CD14-positive monocyte (primary cell): ENCODE measurements around the gene PRRC2B. TPM values are rescaled to one million over a fixed set of nuclear protein-coding genes. Genes with fewer than 3 reads are reported as not detected.
"Not testable (repeated sequence)": the region's sequence is repeated elsewhere in the genome, so short reads cannot be mapped to it uniquely, and the experiment has no call there.

Source experiments
- DNase-seq, 3 donors: peaks; one replicate each; pipeline ENCODE4 v3.0.0-alpha.2; 2011 to 2022
- H2AFZ ChIP-seq: 2 replicates; pipeline ENCODE4 v1.6.0; 2012; ENCODE audit warnings: mild to moderate bottlenecking, low read depth, low read length, inconsistent platforms; ENCODE audit not compliant: insufficient read depth, poor library complexity, severe bottlenecking
- H3K27ac ChIP-seq, 2 donors: 1 replicate in 1 of 2; 2 replicates in 1 of 2; pipeline ENCODE4 v1.5.1; 2012 to 2013; ENCODE audit warnings: low read length in 2 of 2, control low read depth in 1 of 2, inconsistent platforms in 1 of 2, low read depth in 1 of 2, mild to moderate bottlenecking in 1 of 2
- H3K27me3 ChIP-seq, 2 donors: one replicate each; pipeline versions ENCODE4 v1.6.0 to v1.6.1; 2011 to 2013; ENCODE audit warnings: low read length in 2 of 2; ENCODE audit not compliant: control insufficient read depth in 2 of 2, insufficient read depth in 2 of 2
- H3K36me3 ChIP-seq, 2 donors: replicated peaks in 1 of 2; 1 replicate in 1 of 2; 2 replicates in 1 of 2; pipeline versions ENCODE4 v1.5.1 to v1.6.1; 2012 to 2013; ENCODE audit warnings: low read length in 2 of 2, control low read depth in 1 of 2, inconsistent platforms in 1 of 2, mild to moderate bottlenecking in 1 of 2; ENCODE audit not compliant: insufficient read depth in 2 of 2, control insufficient read depth in 1 of 2
- H3K4me1 ChIP-seq, 2 donors: 1 replicate in 1 of 2; 2 replicates in 1 of 2; pipeline versions ENCODE4 v1.5.1 to v1.6.1; 2012 to 2013; ENCODE audit warnings: low read length in 2 of 2, control low read depth in 1 of 2, inconsistent platforms in 1 of 2, mild to moderate bottlenecking in 1 of 2, moderate library complexity in 1 of 2; ENCODE audit not compliant: insufficient read depth in 2 of 2, control insufficient read depth in 1 of 2
- H3K4me2 ChIP-seq: replicated peaks from 2 replicates; pipeline ENCODE3; 2012; ENCODE audit warnings: low read length, moderate library complexity, mild to moderate bottlenecking; ENCODE audit not compliant: poor library complexity, severe bottlenecking; ENCODE audit errors: extremely low read depth
- H3K4me3 ChIP-seq, 3 experiments: fragments of 200-600 bp in 1 of 3; sonication (generic) in 1 of 3; replicated peaks in 1 of 3; 1 replicate in 2 of 3; 2 replicates in 1 of 3; pipeline ENCODE4 v1.5.1; 2011 to 2013; ENCODE audit warnings: low read length in 3 of 3, mild to moderate bottlenecking in 3 of 3, control low read depth in 2 of 3, low read depth in 2 of 3, inconsistent platforms in 1 of 3, moderate library complexity in 1 of 3
- H3K79me2 ChIP-seq: 2 replicates; pipeline ENCODE4 v1.6.0; 2012; ENCODE audit warnings: mild to moderate bottlenecking, control low read depth, inconsistent platforms, low read length, moderate library complexity; ENCODE audit not compliant: insufficient read depth
- H3K9ac ChIP-seq: 2 replicates; pipeline ENCODE4 v1.6.0; 2017; ENCODE audit warnings: low read length, mild to moderate bottlenecking; ENCODE audit not compliant: insufficient read depth, poor library complexity, severe bottlenecking
- H3K9me3 ChIP-seq, 2 donors: replicated peaks in 1 of 2; 1 replicate in 1 of 2; 2 replicates in 1 of 2; pipeline versions ENCODE4 v1.5.1 to v1.6.1; 2012 to 2013; ENCODE audit warnings: low read length in 2 of 2, control low read depth in 1 of 2; ENCODE audit not compliant: control insufficient read depth in 1 of 2, insufficient read depth in 1 of 2
- H4K20me1 ChIP-seq: 2 replicates; pipeline ENCODE4 v1.6.0; 2012; ENCODE audit warnings: mild to moderate bottlenecking, low read length, control low read depth, moderate library complexity; ENCODE audit not compliant: insufficient read depth
- H3K27ac Mint-ChIP-seq, 7 donors: one replicate each; pipeline ENCODE4 v1.8.0; 2020; ENCODE audit warnings: mild to moderate bottlenecking in 7 of 7, mixed read lengths in 7 of 7, moderate library complexity in 6 of 7, inconsistent platforms in 2 of 7
- H3K27me3 Mint-ChIP-seq, 3 donors: one replicate each; pipeline ENCODE4 v1.8.0; 2021 to 2022; ENCODE audit warnings: low read depth in 3 of 3, mild to moderate bottlenecking in 3 of 3, mixed read lengths in 3 of 3, moderate library complexity in 3 of 3, inconsistent platforms in 1 of 3
- H3K36me3 Mint-ChIP-seq, 2 donors: one replicate each; pipeline ENCODE4 v1.8.0; 2020; ENCODE audit warnings: mixed read lengths in 2 of 2, inconsistent platforms in 1 of 2, mild to moderate bottlenecking in 1 of 2
- H3K4me1 Mint-ChIP-seq: one replicate; pipeline ENCODE4 v1.8.0; 2020; ENCODE audit warnings: mild to moderate bottlenecking, mixed read lengths
- H3K4me3 Mint-ChIP-seq, 2 donors: one replicate each; pipeline ENCODE4 v1.8.0; 2020; ENCODE audit warnings: mild to moderate bottlenecking in 2 of 2, mixed read lengths in 2 of 2, moderate library complexity in 1 of 2
- H3K9me3 Mint-ChIP-seq, 7 donors: one replicate each; pipeline ENCODE4 v1.8.0; 2020 to 2022; ENCODE audit warnings: mixed read lengths in 7 of 7, mild to moderate bottlenecking in 6 of 7, moderate library complexity in 6 of 7, inconsistent platforms in 2 of 7
- CTCF ChIP-seq: fragments of 200-600 bp; IDR thresholded peaks from one replicate; pipeline ENCODE4 v1.8.0; 2022; ENCODE audit warnings: antibody characterized with exemption, mild to moderate bottlenecking
- WGBS: methylation state at CpG from one replicate; pipeline ENCODE4 v1.1.5; 2013; ENCODE audit warnings: missing lambda C conversion rate; ENCODE audit not compliant: insufficient coverage; 5-methylcytosine and 5-hydroxymethylcytosine counted together
- intact Hi-C, 2 donors: fragments of 100-400 bp; cut with micrococcal nuclease; formaldehyde crosslinking; loops; one replicate each; pipeline versions ENCODE4 v1.15.0 to v1.15.1; 2023
- polyA plus RNA-seq, 3 donors: library from polyadenylated mRNA; depleted of rRNA in 1 of 3; unstranded in 2 of 3; stranded (reverse) in 1 of 3; fragments of 300-500 nt in 2 of 3; fragments of >200 nt in 1 of 3; fragmentation: Illumina TruSeq in 2 of 3; gene quantifications; 1 replicate in 2 of 3; 2 replicates in 1 of 3; pipeline ENCODE4 v1.2.3, GENCODE V29; 2012 to 2021

The PRRC2B gene
- polyA plus RNA-seq, 3 donors, result 2.8 to 36.2 (median 8.6) TPM

DNA sequence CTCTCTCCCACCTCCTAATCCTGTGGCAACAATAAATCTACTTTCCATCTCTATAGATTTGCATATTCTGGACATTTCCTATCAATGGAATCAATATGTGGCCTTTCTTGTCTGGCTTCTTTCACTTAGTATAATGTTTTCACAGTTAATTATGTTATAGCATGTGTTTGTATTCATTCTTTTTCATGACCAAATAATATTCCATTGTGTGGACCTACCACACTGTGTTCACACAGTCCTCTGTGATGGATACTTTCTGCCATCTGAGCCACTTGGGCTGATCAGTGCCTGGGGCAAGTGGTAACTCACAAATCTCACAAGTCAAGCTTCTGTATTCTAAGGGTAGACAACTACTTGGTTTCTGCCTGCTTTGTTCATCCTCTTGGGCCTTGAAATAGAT lies 60.1 kb downstream of the PRRC2B start:
- H3K4me1 ChIP-seq, result no peaks in the 10 kb centered on the region
- H2AFZ ChIP-seq, result no peak overlapping the region
- H3K36me3 ChIP-seq, result peaks cover 68 to 99% of the 10 kb centered on the region in 2 donors
- no peak for DNase-seq
- peaks cover 30% of the 10 kb centered on the region for H4K20me1 ChIP-seq
- no peak overlapping the region for H3K4me2 ChIP-seq
- intact Hi-C loops, result no loop called here
- H3K27ac ChIP-seq, result no peak overlapping the region
- Mint-ChIP-seq H3K4me1 (no peaks in the 10 kb centered on the region), H3K27ac (peak overlapping the region in 1 of 7 donors; percentile 23), H3K4me3 (no peak overlapping the region), H3K9me3 (peaks cover 0 to 1% (median 0%) of the 10 kb centered on the region in 7 donors), H3K27me3 (no peaks in the 10 kb centered on the region), H3K36me3 (peaks cover 78 to 95% of the 10 kb centered on the region in 2 donors)
- H3K9ac ChIP-seq, result no peak overlapping the region
- no peaks in the 10 kb centered on the region for H3K27me3 ChIP-seq
- H3K79me2 ChIP-seq, result peaks cover 34% of the 10 kb centered on the region
- no peak overlapping the region for H3K4me3 ChIP-seq
- H3K9me3 ChIP-seq, result no peaks in the 10 kb centered on the region
- no peak for TF ChIP-seq CTCF

- DNase-seq, H3K4me3 ChIP-seq, H3K9me3 ChIP-seq, H3K27me3 Mint-ChIP-seq, H3K9ac ChIP-seq, intact Hi-C loops, H3K4me1 ChIP-seq, H3K4me3 Mint-ChIP-seq, H3K27ac Mint-ChIP-seq, H3K27me3 ChIP-seq, H2AFZ ChIP-seq, H3K4me1 Mint-ChIP-seq, H3K4me2 ChIP-seq, H3K27ac ChIP-seq, H3K9me3 Mint-ChIP-seq: not testable (repeated sequence)
- peaks cover 35% of the 10 kb centered on the region for H4K20me1 ChIP-seq
- WGBS, result 100% methylated on average over 5 of the region's 10 CpGs
- H3K36me3 ChIP-seq, result peaks cover 64 to 99% of the 10 kb centered on the region in 2 donors
- H3K79me2 ChIP-seq, result peaks cover 26% of the 10 kb centered on the region
- H3K36me3 Mint-ChIP-seq, result peaks cover 81 to 95% of the 10 kb centered on the region in 2 donors
Observed at GRCh38 chr9:131455655-131456054, 61.8 kb downstream of the PRRC2B start.
